Uterus (tissue), 2 donors: ENCODE data around the gene MPIG6B.

ENCODE experiments used
- POLR2A ChIP-seq, 2 donors: fragments of 450-650 bp; IDR thresholded peaks; one replicate each; pipeline ENCODE4 v1.6.1; 2016; ENCODE audit warnings: antibody characterized with exemption in 2 of 2, mild to moderate bottlenecking in 1 of 2, moderate library complexity in 1 of 2
- TF ChIP-seq, protein P1 (sequence below), 4 experiments: fragments of 200-600 bp in 2 of 4; fragments of 450-650 bp in 2 of 4; sonication (generic) in 2 of 4; IDR thresholded peaks; one replicate each; pipeline ENCODE4 v1.5.1; 2016 to 2019; ENCODE audit warnings: antibody characterized with exemption in 4 of 4, mild to moderate bottlenecking in 2 of 4, moderate library complexity in 1 of 4

DNA sequence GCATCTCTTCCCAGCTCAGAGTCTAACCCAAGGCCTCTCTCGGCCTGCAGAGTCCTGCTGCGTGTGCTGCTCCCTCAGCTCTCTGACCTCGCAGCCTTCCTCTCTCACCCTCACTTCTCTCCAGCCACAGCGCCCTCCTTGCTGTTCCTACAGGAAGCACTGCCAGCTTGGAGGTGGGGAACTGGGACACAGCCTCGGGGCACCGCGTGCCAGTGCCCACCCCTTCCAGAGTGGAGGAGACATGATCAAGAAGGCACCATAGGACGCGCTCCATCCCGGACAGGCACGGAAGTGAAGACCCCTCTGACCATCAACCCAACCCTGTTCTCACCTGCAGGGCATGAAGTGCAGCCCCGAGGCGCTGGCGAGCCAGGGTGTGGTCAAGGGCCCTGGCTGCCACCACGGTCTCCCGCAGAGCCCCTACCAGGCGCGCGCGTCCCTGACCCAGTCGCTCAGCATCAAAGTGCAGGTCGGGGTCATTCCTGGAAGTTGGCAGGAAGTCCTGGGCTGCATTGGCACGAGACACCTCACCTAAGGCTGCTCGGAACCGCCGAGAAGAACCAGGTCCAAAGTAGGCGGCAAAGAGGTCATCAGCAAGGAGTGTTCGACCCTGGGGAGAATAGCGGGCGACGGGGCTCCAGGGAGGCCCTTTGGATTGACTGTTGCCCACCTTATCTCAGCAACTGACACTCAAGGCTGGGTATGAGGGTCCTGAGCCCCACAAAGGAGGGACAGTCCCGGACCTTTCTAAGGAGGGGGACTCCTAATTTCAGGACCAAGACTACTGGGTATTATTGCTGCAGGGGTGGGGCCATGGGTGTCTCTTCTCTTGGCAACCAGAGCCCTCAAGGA is 52.7 kb downstream of the MPIG6B start:
- TF ChIP-seq, protein P1, sequence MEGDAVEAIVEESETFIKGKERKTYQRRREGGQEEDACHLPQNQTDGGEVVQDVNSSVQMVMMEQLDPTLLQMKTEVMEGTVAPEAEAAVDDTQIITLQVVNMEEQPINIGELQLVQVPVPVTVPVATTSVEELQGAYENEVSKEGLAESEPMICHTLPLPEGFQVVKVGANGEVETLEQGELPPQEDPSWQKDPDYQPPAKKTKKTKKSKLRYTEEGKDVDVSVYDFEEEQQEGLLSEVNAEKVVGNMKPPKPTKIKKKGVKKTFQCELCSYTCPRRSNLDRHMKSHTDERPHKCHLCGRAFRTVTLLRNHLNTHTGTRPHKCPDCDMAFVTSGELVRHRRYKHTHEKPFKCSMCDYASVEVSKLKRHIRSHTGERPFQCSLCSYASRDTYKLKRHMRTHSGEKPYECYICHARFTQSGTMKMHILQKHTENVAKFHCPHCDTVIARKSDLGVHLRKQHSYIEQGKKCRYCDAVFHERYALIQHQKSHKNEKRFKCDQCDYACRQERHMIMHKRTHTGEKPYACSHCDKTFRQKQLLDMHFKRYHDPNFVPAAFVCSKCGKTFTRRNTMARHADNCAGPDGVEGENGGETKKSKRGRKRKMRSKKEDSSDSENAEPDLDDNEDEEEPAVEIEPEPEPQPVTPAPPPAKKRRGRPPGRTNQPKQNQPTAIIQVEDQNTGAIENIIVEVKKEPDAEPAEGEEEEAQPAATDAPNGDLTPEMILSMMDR (IDR thresholded peaks at IDR 0.05) = no peak
- no peak for TF ChIP-seq POLR2A (IDR thresholded peaks at IDR 0.05)
